GM12878 (cell line): Measurements from ENCODE around the gene PCCA. TPM values are rescaled to one million over a fixed set of nuclear protein-coding genes. Genes with fewer than 3 reads are reported as not detected.

Source experiments
- ATAC-seq: fragments of 200-7000 bp; cut with Tn5 transposase; 3 replicates; pipeline ENCODE4 v1.9.1; 2020; ENCODE audit warnings: mild to moderate bottlenecking, moderate library complexity
- BruUV-seq: library from RNA; stranded (reverse); fragments of 400-500 nt; replicated peaks from 2 replicates; lab custom pipeline; 2021; lab: Mats Ljungman, UMichigan
- CTCF ChIA-PET: fragments of 300-600 bp; sonication (Branson Sonifier 250); formaldehyde crosslinking; extraction: SDS; loops from one replicate; lab custom pipeline; 2021; ENCODE audit warnings: inconsistent platforms; lab: Yijun Ruan, JAX
- POLR2A ChIA-PET: fragments of 350-600 bp; formaldehyde crosslinking; extraction: SDS; loops from one replicate; lab custom pipeline; 2021; ENCODE audit warnings: inconsistent platforms; lab: Charles Lee
- RAD21 ChIA-PET: fragments of 300-600 bp; sonication (Branson Sonifier 250); formaldehyde crosslinking; loops from one replicate; lab custom pipeline; 2023; ENCODE audit warnings: antibody characterized with exemption; ENCODE audit not compliant: unreplicated experiment; lab: Charles Lee
- SMC1A ChIA-PET: fragments of 300-600 bp; sonication (Branson Sonifier 250); formaldehyde crosslinking; loops from one replicate; lab custom pipeline; 2023; ENCODE audit not compliant: unreplicated experiment, uncharacterized antibody; lab: Charles Lee
- DNase-seq: peaks from one replicate; pipeline ENCODE4 v3.0.0-alpha.2; 2011; ENCODE audit warnings: low read depth, low spot score
- FAIRE-seq: peaks from 3 replicates; lab custom pipeline; 2011; peaks lifted over from hg19 to GRCh38; lab: Jason Lieb, UNC
- H2AFZ ChIP-seq: 2 replicates; pipeline ENCODE4 v1.6.0; 2011; ENCODE audit warnings: low read depth, low read length, control low read depth; ENCODE audit not compliant: control insufficient read depth
- H3K27ac ChIP-seq: 2 replicates; pipeline ENCODE4 v1.5.1; 2011; ENCODE audit warnings: control low read depth; ENCODE audit not compliant: control insufficient read depth, insufficient read depth
- H3K27me3 ChIP-seq, 2 experiments: replicated peaks in 1 of 2; 2 replicates each; pipeline versions ENCODE4 v1.6.0 to v1.6.1; 2011; ENCODE audit warnings: low read length in 1 of 2; ENCODE audit not compliant: control insufficient read depth in 2 of 2, insufficient read depth in 2 of 2
- H3K36me3 ChIP-seq, 2 experiments: 2 replicates each; pipeline ENCODE4 v1.5.1; 2011; ENCODE audit warnings: low read length in 1 of 2; ENCODE audit not compliant: control insufficient read depth in 2 of 2, insufficient read depth in 2 of 2
- H3K4me1 ChIP-seq: 2 replicates; pipeline ENCODE4 v1.6.1; 2011; ENCODE audit warnings: mild to moderate bottlenecking, low read length, moderate library complexity, mixed read lengths; ENCODE audit not compliant: control insufficient read depth, insufficient read depth
- H3K4me2 ChIP-seq: 2 replicates; pipeline ENCODE4 v1.6.0; 2011; ENCODE audit warnings: control low read depth; ENCODE audit not compliant: control insufficient read depth, insufficient read depth
- H3K4me3 ChIP-seq: fragments of 200-600 bp; sonication (generic); 2 replicates; pipeline ENCODE4 v1.5.1; 2016
- H3K79me2 ChIP-seq: 2 replicates; pipeline ENCODE4 v1.6.0; 2011; ENCODE audit warnings: low read length; ENCODE audit not compliant: control insufficient read depth, insufficient read depth
- H3K9ac ChIP-seq: 2 replicates; pipeline ENCODE4 v1.8.0; 2011; ENCODE audit warnings: low read length, control low read depth, mixed read lengths; ENCODE audit not compliant: control insufficient read depth, insufficient read depth
- H3K9me3 ChIP-seq: replicated peaks from 3 replicates; pipeline ENCODE4 v1.5.1; 2011; ENCODE audit warnings: mild to moderate bottlenecking, low read length; ENCODE audit not compliant: control insufficient read depth, insufficient read depth
- H4K20me1 ChIP-seq: 2 replicates; pipeline ENCODE4 v1.6.0; 2011; ENCODE audit not compliant: control insufficient read depth, insufficient read depth
- HCFC1 ChIP-seq: fragments of 150-350 bp; IDR thresholded peaks from 2 replicates; pipeline ENCODE4 v1.6.1; 2014; ENCODE audit warnings: low read length
- KDM1A ChIP-seq: fragments of 200-600 bp; sonication (generic); IDR thresholded peaks from 2 replicates; pipeline ENCODE4 v1.6.1; 2016; ENCODE audit warnings: borderline replicate concordance
- MLLT1 ChIP-seq: fragments of 450-650 bp; IDR thresholded peaks from 2 replicates; pipeline ENCODE4 v1.6.1; 2016; ENCODE audit warnings: mild to moderate bottlenecking
- NR2C2 ChIP-seq: IDR thresholded peaks from 2 replicates; pipeline ENCODE4 v1.6.1; 2011; ENCODE audit warnings: borderline replicate concordance, low read depth; ENCODE audit not compliant: control insufficient read depth, insufficient read length
- POLR2AphosphoS2 ChIP-seq: IDR thresholded peaks from 2 replicates; pipeline ENCODE4 v1.6.1; 2011; ENCODE audit warnings: low read depth, mild to moderate bottlenecking, low read length, improper control_type of control experiment, moderate library complexity
- REST ChIP-seq: IDR thresholded peaks from 2 replicates; pipeline ENCODE4 v1.6.1; 2012; ENCODE audit warnings: mild to moderate bottlenecking, low read depth, low read length
- USF2 ChIP-seq: IDR thresholded peaks from 2 replicates; pipeline ENCODE4 v1.6.1; 2011; ENCODE audit warnings: low read depth, low read length, improper control_type of control experiment, borderline replicate concordance
- in situ Hi-C: fragments of 300-500 bp; cut with MboI; formaldehyde crosslinking; loops from 9 replicates; pipeline ENCODE4 v1.14.3; 2018; ENCODE audit warnings: mixed read lengths
- intact Hi-C: fragments of 100-400 bp; cut with micrococcal nuclease; formaldehyde crosslinking; loops from one replicate; pipeline ENCODE4 v1.14.2; 2022; ENCODE audit not compliant: unreplicated experiment
- polyA plus RNA-seq, 11 experiments: library from polyadenylated mRNA; depleted of rRNA in 4 of 11; unstranded in 6 of 11; stranded (reverse) in 5 of 11; fragments of >200 nt; fragmentation: Nextera tagmentation in 4 of 11; fragmentation: Illumina TruSeq in 1 of 11; extraction: Ambion mirVana in 4 of 11; extraction: Trizol in 1 of 11; gene quantifications; 1 replicate in 1 of 11; 2 replicates in 10 of 11; pipeline versions ENCODE4 v1.2.1 to v1.2.3, GENCODE V29; 2011 to 2016; ENCODE audit warnings: inconsistent platforms in 2 of 11, missing spikeins in 2 of 11, low read depth in 1 of 11
- total RNA-seq, 4 experiments: library from RNA; depleted of rRNA in 3 of 4; stranded (reverse); fragments of >200 nt in 3 of 4; fragmentation: Illumina TruSeq in 1 of 4; extraction: Trizol in 1 of 4; gene quantifications; 2 replicates each; pipeline versions ENCODE4 v1.2.1 to v1.2.3, GENCODE V29; 2013 to 2021

PCCA gene
- total and polyA plus RNA-seq, 10 of the 15 experiments (the other 5 are each of a cell fraction or from before 2014, with no cell fraction given), result 5.9 to 18.2 (median 12.4) TPM

- intact Hi-C loops, result no loop called here
- Histone ChIP-seq H3K9me3 (peaks cover 1% of the 10 kb centered on the region; the same call in 1 of the 3 replicates), H3K79me2 (no peaks in the 10 kb centered on the region), H3K27me3 (no peaks in the 10 kb centered on the region), H3K4me1 (no peaks in the 10 kb centered on the region), H3K4me3 (no peak overlapping the region), H2AFZ (no peak overlapping the region), H3K9ac (no peak overlapping the region), H3K36me3 (no peaks in the 10 kb centered on the region), H3K4me2 (no peak overlapping the region), H3K27ac (no peak overlapping the region), H4K20me1 (no peaks in the 10 kb centered on the region)
- ChIA-PET RAD21 (no interaction called here), POLR2A (no interaction called here), SMC1A (no interaction called here), CTCF (no interaction called here)
- TF ChIP-seq USF2, result no peak
- TF ChIP-seq MLLT1, result no peak
- TF ChIP-seq HCFC1, result no peak
- no peak for TF ChIP-seq KDM1A
- no peak for TF ChIP-seq POLR2AphosphoS2
- TF ChIP-seq REST, result no peak
- TF ChIP-seq NR2C2, result no peak
- ATAC-seq, result no peak
- BruUV-seq, result no TSS peak
- no peak for DNase-seq
- in situ Hi-C loops, result no loop called here
- FAIRE-seq, result no peak
Observed at GRCh38 chr13:100330662-100331061, 241.8 kb downstream of the PCCA start.
